ENCODE measurements around the gene TTC21A. TPM values are rescaled to one million over a fixed set of nuclear protein-coding genes. Genes with fewer than 3 reads are reported as not detected.
A peak's percentile ranks its signal among the peaks of the same experiment; 100 is the strongest.

Gene TTC21A
- total and polyA plus RNA-seq, 8 donors, result 3.1 to 31.3 (median 6.1) TPM

- no peak for FAIRE-seq
- H3K27ac ChIP-seq, result no peak overlapping the region
- H3K4me3 ChIP-seq, result no peak overlapping the region
- intact Hi-C loops (cut with DNase I), result no loop called here
- no peak for ATAC-seq
- TF ChIP-seq CTCF (IDR thresholded peaks at IDR 0.05), result no peak
- WGBS, 2 donors, result 71 to 77% methylated on average over 5 of the region's 5 CpGs
- no peak for DNase-seq
- H3K36me3 ChIP-seq, result no peaks in the 10 kb centered on the region
- H3K27me3 ChIP-seq, result no peaks in the 10 kb centered on the region
- peaks cover 6 to 25% (median 10%) of the 10 kb centered on the region in 3 donors for H3K4me1 ChIP-seq
- H3K9me3 ChIP-seq, result no peaks in the 10 kb centered on the region
Measured at GRCh38 chr3:39158148-39158715, 50.8 kb downstream of the TTC21A start.

- no peaks in the 10 kb centered on the region for H3K27me3 ChIP-seq
- 75 to 80% methylated on average over 3 of the region's 3 CpGs for WGBS, 2 donors
- no peaks in the 10 kb centered on the region for H3K36me3 ChIP-seq
- intact Hi-C loops (cut with DNase I), result no loop called here
- ATAC-seq, result no peak
- peak in 1 of 6 donors; percentile 2 for DNase-seq
- TF ChIP-seq CTCF (IDR thresholded peaks at IDR 0.05), result no peak
- no peaks in the 10 kb centered on the region for H3K9me3 ChIP-seq
- no peak overlapping the region for H3K4me3 ChIP-seq
- H3K27ac ChIP-seq, result no peak overlapping the region
- no peak for FAIRE-seq
- no peaks in the 10 kb centered on the region for H3K4me1 ChIP-seq
Measured at GRCh38 chr3:39164414-39164813, 56.9 kb downstream of the TTC21A start.

- no peaks in the 10 kb centered on the region for H3K27me3 ChIP-seq
- H3K36me3 ChIP-seq, result no peaks in the 10 kb centered on the region
- FAIRE-seq (no peak), ATAC-seq (no peak), DNase-seq (no peak)
- no peaks in the 10 kb centered on the region for H3K9me3 ChIP-seq
- intact Hi-C loops (cut with DNase I), result no loop called here
- 68 to 79% methylated on average over 1 of the region's 1 CpG for WGBS, 2 donors
- no peaks in the 10 kb centered on the region for H3K4me1 ChIP-seq
- TF ChIP-seq CTCF (IDR thresholded peaks at IDR 0.05), result no peak
- H3K4me3 ChIP-seq, result no peak overlapping the region
- no peak overlapping the region for H3K27ac ChIP-seq
Measured at GRCh38 chr3:39165518-39165917, 58.0 kb downstream of the TTC21A start.

GRCh38 chr3:39166134-39166710, 58.7 kb downstream of the TTC21A start:
- no peaks in the 10 kb centered on the region for H3K27me3 ChIP-seq
- no peak for FAIRE-seq
- 67 to 76% methylated on average over 3 of the region's 3 CpGs for WGBS, 2 donors
- intact Hi-C loops (cut with DNase I), result no loop called here
- no peaks in the 10 kb centered on the region for H3K9me3 ChIP-seq
- DNase-seq, result peak in 2 of 6 donors; percentile 1 to 5
- no peaks in the 10 kb centered on the region for H3K4me1 ChIP-seq
- H3K27ac ChIP-seq, result no peak overlapping the region
- no peak for TF ChIP-seq CTCF (IDR thresholded peaks at IDR 0.05)
- no peaks in the 10 kb centered on the region for H3K36me3 ChIP-seq
- peak in 2 of 4 donors; percentile 31 to 71 for ATAC-seq
- no peak overlapping the region for H3K4me3 ChIP-seq

GRCh38 chr3:39166932-39167532, 59.6 kb downstream of the TTC21A start:
- no peaks in the 10 kb centered on the region for H3K9me3 ChIP-seq
- H3K27me3 ChIP-seq, result no peaks in the 10 kb centered on the region
- H3K4me1 ChIP-seq, result no peaks in the 10 kb centered on the region
- FAIRE-seq, result no peak
- no peaks in the 10 kb centered on the region for H3K36me3 ChIP-seq
- no peak for TF ChIP-seq CTCF (IDR thresholded peaks at IDR 0.05)
- peak in 3 of 4 donors; percentile 18 to 72 (median 25) for ATAC-seq
- H3K4me3 ChIP-seq, result no peak overlapping the region
- 51 to 72% methylated on average over 1 of the region's 1 CpG for WGBS, 2 donors
- peak in 3 of 6 donors; percentile 2 to 31 (median 18) for DNase-seq
- H3K27ac ChIP-seq, result no peak overlapping the region
- intact Hi-C loops (cut with DNase I), result no loop called here
